ENCODE data around the gene MRFAP1L1.

- no peak for TF ChIP-seq MYC (IDR thresholded peaks at IDR 0.05; ENCODE audit: low read depth, low read length)
- no peak for TF ChIP-seq POLR2A (IDR thresholded peaks at IDR 0.05; ENCODE audit: low read depth, low read length)
- TF ChIP-seq CTCF (IDR thresholded peaks at IDR 0.05; ENCODE audit: extremely low read depth in 1 of 2, insufficient read depth in 1 of 2, low read depth in 1 of 2, low read length in 2 of 2): no peak
- TF ChIP-seq EZH2 (IDR thresholded peaks at IDR 0.05; ENCODE audit: borderline replicate concordance, low read depth, low read length, severe bottlenecking): no peak
- no peak for TF ChIP-seq MAX (IDR thresholded peaks at IDR 0.05; ENCODE audit: insufficient read depth, insufficient read length)
- TF ChIP-seq POLR2AphosphoS5 (IDR thresholded peaks at IDR 0.05; ENCODE audit: insufficient read depth, low read depth, low read length): no peak
- TF ChIP-seq FOS (IDR thresholded peaks at IDR 0.05; ENCODE audit: borderline replicate concordance, insufficient read depth, low read length): no peak
Measured at GRCh38 chr4:6703786-6704185, 5.9 kb downstream of the MRFAP1L1 start.

All from endothelial cell of umbilical vein (primary cell).